Inferior parietal cortex (tissue), 1 donor: ENCODE data around the gene CDC42BPB.

Experiments
- DNase-seq: peaks from one replicate; pipeline ENCODE4 v3.0.0-alpha.2; 2016; ENCODE audit errors: extremely low spot score

The CDC42BPB gene

GRCh38 chr14:102966681-102967505, 90.5 kb downstream of the CDC42BPB start:
- no peak for DNase-seq

- no peak for DNase-seq
These were observed 91.2 kb downstream of the CDC42BPB start for GRCh38 chr14:102965971-102966655.

GRCh38 chr14:102965282-102965681, 92.1 kb downstream of the CDC42BPB start:
- DNase-seq: no peak

- no peak for DNase-seq
These were observed 93.1 kb downstream of the CDC42BPB start for GRCh38 chr14:102964152-102964730.

GRCh38 chr14:102962111-102962627, 95.2 kb downstream of the CDC42BPB start:
- DNase-seq: no peak

- no peak for DNase-seq
These were observed 98.9 kb downstream of the CDC42BPB start for GRCh38 chr14:102958461-102958860.

GRCh38 chr14:102957222-102957621, 100.1 kb downstream of the CDC42BPB start:
- DNase-seq: peak; percentile 32

- DNase-seq: no peak
These were observed 101.5 kb downstream of the CDC42BPB start for GRCh38 chr14:102955636-102956408.

GRCh38 chr14:102954081-102954789, 103.1 kb downstream of the CDC42BPB start:
- DNase-seq: no peak

GRCh38 chr14:102953100-102953499, 104.2 kb downstream of the CDC42BPB start:
- no peak for DNase-seq

- no peak for DNase-seq
These were observed 105.1 kb downstream of the CDC42BPB start for GRCh38 chr14:102952276-102952675.

- no peak for DNase-seq
These were observed 105.5 kb downstream of the CDC42BPB start for GRCh38 chr14:102951799-102952198.

- peak; percentile 85 for DNase-seq
These were observed 106.3 kb downstream of the CDC42BPB start for GRCh38 chr14:102951034-102951433.

GRCh38 chr14:102949801-102950451, 107.4 kb downstream of the CDC42BPB start:
- DNase-seq: peak; percentile 78

GRCh38 chr14:102949062-102949800, 108.1 kb downstream of the CDC42BPB start:
- DNase-seq: peak; percentile 11

GRCh38 chr14:102948698-102949061, 108.7 kb downstream of the CDC42BPB start:
- no peak for DNase-seq

- DNase-seq: no peak
These were observed 109.8 kb downstream of the CDC42BPB start for GRCh38 chr14:102947321-102948103.

- DNase-seq: no peak
These were observed 111.8 kb downstream of the CDC42BPB start for GRCh38 chr14:102945346-102946130.
